Esophagus squamous epithelium (tissue), 5 donors: Measurements from ENCODE around the gene OGA. TPM values are rescaled to one million over a fixed set of nuclear protein-coding genes. Genes with fewer than 3 reads are reported as not detected.

Experiments
- DNase-seq: peaks from one replicate; lab custom pipeline; 2025; lab: John Stamatoyannopoulos, UW
- H3K27ac ChIP-seq, 4 donors: fragments of 200-600 bp; sonication (generic); one replicate each; pipeline ENCODE4 v1.5.1; 2016 to 2019; ENCODE audit warnings: mild to moderate bottlenecking in 1 of 4
- H3K27me3 ChIP-seq, 4 donors: fragments of 200-600 bp; sonication (generic); 1 replicate in 3 of 4; 2 replicates in 1 of 4; pipeline versions ENCODE4 v1.5.1 to v1.6.0; 2017 to 2021; ENCODE audit warnings: antibody characterized with exemption in 1 of 4
- H3K36me3 ChIP-seq, 3 donors: fragments of 200-600 bp; sonication (generic); one replicate each; pipeline ENCODE4 v1.5.1; 2016 to 2019
- H3K4me1 ChIP-seq, 3 donors: fragments of 200-600 bp; sonication (generic); one replicate each; pipeline ENCODE4 v1.5.1; 2017 to 2019
- H3K4me3 ChIP-seq, 4 donors: fragments of 200-600 bp; sonication (generic); 1 replicate in 3 of 4; 2 replicates in 1 of 4; pipeline ENCODE4 v1.5.1; 2016 to 2019; ENCODE audit warnings: mild to moderate bottlenecking in 2 of 4, moderate library complexity in 1 of 4
- H3K9me3 ChIP-seq, 3 donors: fragments of 200-600 bp; sonication (generic); one replicate each; pipeline ENCODE4 v1.5.1; 2016 to 2019
- CTCF ChIP-seq, 6 experiments: fragments of 450-650 bp in 4 of 6; fragments of 200-600 bp in 2 of 6; sonication (generic) in 2 of 6; IDR thresholded peaks; one replicate each; pipeline ENCODE4 v1.5.1; 2016 to 2019; ENCODE audit warnings: antibody characterized with exemption in 6 of 6, mild to moderate bottlenecking in 4 of 6, moderate library complexity in 4 of 6
- POLR2A ChIP-seq, 4 donors: fragments of 450-650 bp; IDR thresholded peaks; one replicate each; pipeline ENCODE4 v1.6.1; 2017; ENCODE audit warnings: antibody characterized with exemption in 4 of 4, mild to moderate bottlenecking in 4 of 4, moderate library complexity in 3 of 4
- WGBS, 2 donors: methylation state at CpG; one replicate each; pipeline ENCODE4 v1.1.5; 2018; 5-methylcytosine and 5-hydroxymethylcytosine counted together
- intact Hi-C: fragments of 100-400 bp; cut with DNase I; formaldehyde crosslinking; loops from one replicate; pipeline ENCODE4 v1.15.0; 2022
- total RNA-seq, 4 donors: library from RNA; depleted of rRNA; stranded (reverse); fragments of >200 nt; gene quantifications; one replicate each; pipeline ENCODE4 v1.1.0, GENCODE V29; 2016
- donor health status: DM: yes; HTN: yes; CAD: no.

Gene OGA
- total RNA-seq, 4 donors from 2014 or later: 44.2 to 121 (median 60.7) TPM

- Histone ChIP-seq H3K27ac (no peak overlapping the region), H3K4me1 (no peaks in the 10 kb centered on the region), H3K4me3 (no peak overlapping the region), H3K9me3 (no peaks in the 10 kb centered on the region), H3K27me3 (peaks cover 0 to 20% (median 0%) of the 10 kb centered on the region in 4 donors), H3K36me3 (no peaks in the 10 kb centered on the region)
- DNase-seq: no peak
- intact Hi-C loops: no loop called here
- WGBS, 2 donors: 75 to 83% methylated on average over 19 of the region's 19 CpGs
- TF ChIP-seq CTCF (IDR thresholded peaks at IDR 0.05): no peak
- TF ChIP-seq POLR2A (IDR thresholded peaks at IDR 0.05): no peak
These were observed 68.9 kb downstream of the OGA start for GRCh38 chr10:101749047-101750016.

- Histone ChIP-seq H3K9me3 (no peaks in the 10 kb centered on the region), H3K4me1 (no peaks in the 10 kb centered on the region), H3K27me3 (peaks cover 0 to 17% (median 0%) of the 10 kb centered on the region in 4 donors), H3K4me3 (no peak overlapping the region), H3K27ac (no peak overlapping the region), H3K36me3 (no peaks in the 10 kb centered on the region)
- 72 to 76% methylated on average over 3 of the region's 3 CpGs for WGBS, 2 donors
- intact Hi-C loops: no loop called here
- no peak for TF ChIP-seq CTCF (IDR thresholded peaks at IDR 0.05)
- TF ChIP-seq POLR2A (IDR thresholded peaks at IDR 0.05): no peak
- DNase-seq: no peak
These were observed 69.7 kb downstream of the OGA start for GRCh38 chr10:101748496-101748895.

- no peaks in the 10 kb centered on the region for H3K4me1 ChIP-seq
- no peaks in the 10 kb centered on the region for H3K36me3 ChIP-seq
- 73% methylated on average over 9 of the region's 9 CpGs for WGBS, 2 donors
- no peak for DNase-seq
- H3K27me3 ChIP-seq: peaks cover 0 to 12% (median 0%) of the 10 kb centered on the region in 4 donors
- no peak overlapping the region for H3K27ac ChIP-seq
- no peaks in the 10 kb centered on the region for H3K9me3 ChIP-seq
- TF ChIP-seq CTCF (IDR thresholded peaks at IDR 0.05): no peak
- TF ChIP-seq POLR2A (IDR thresholded peaks at IDR 0.05): no peak
- no peak overlapping the region for H3K4me3 ChIP-seq
- intact Hi-C loops: no loop called here
These were observed 73.1 kb downstream of the OGA start for GRCh38 chr10:101745074-101745696.

- Histone ChIP-seq H3K4me3 (no peak overlapping the region), H3K9me3 (no peaks in the 10 kb centered on the region), H3K27ac (no peak overlapping the region), H3K4me1 (no peaks in the 10 kb centered on the region), H3K36me3 (no peaks in the 10 kb centered on the region), H3K27me3 (peaks cover 0 to 18% (median 0%) of the 10 kb centered on the region in 4 donors)
- no peak for DNase-seq
- intact Hi-C loops: no loop called here
- 70 to 80% methylated on average over 3 of the region's 3 CpGs for WGBS, 2 donors
- TF ChIP-seq POLR2A (IDR thresholded peaks at IDR 0.05) (no peak), CTCF (IDR thresholded peaks at IDR 0.05) (no peak)
These were observed 74.0 kb downstream of the OGA start for GRCh38 chr10:101744267-101744666.

- intact Hi-C loops: no loop called here
- H3K4me1 ChIP-seq: no peaks in the 10 kb centered on the region
- DNase-seq: no peak
- H3K9me3 ChIP-seq: no peaks in the 10 kb centered on the region
- peaks cover 0 to 31% (median 0%) of the 10 kb centered on the region in 4 donors for H3K27me3 ChIP-seq
- H3K27ac ChIP-seq: no peak overlapping the region
- no peak overlapping the region for H3K4me3 ChIP-seq
- TF ChIP-seq CTCF (IDR thresholded peaks at IDR 0.05): no peak
- TF ChIP-seq POLR2A (IDR thresholded peaks at IDR 0.05): no peak
- 48% methylated on average over 2 of the region's 2 CpGs for WGBS, 2 donors
- H3K36me3 ChIP-seq: no peaks in the 10 kb centered on the region
These were observed 76.3 kb downstream of the OGA start for GRCh38 chr10:101741938-101742337.
